K562 (cell line): ENCODE results near the gene MBOAT1. TPM values are rescaled to one million over a fixed set of nuclear protein-coding genes. Genes with fewer than 3 reads are reported as not detected.
A peak's percentile ranks its signal among the peaks of the same experiment; 100 is the strongest.

Source experiments
- CLOCK ChIP-seq: fragments of 250-450 bp; sonication (Bioruptor Pico); IDR thresholded peaks from 2 replicates; pipeline ENCODE4 v1.4.0; 2020; ENCODE audit warnings: mild to moderate bottlenecking, moderate library complexity, borderline replicate concordance
- HDAC8 ChIP-seq: fragments of 450-650 bp; IDR thresholded peaks from 2 replicates; pipeline ENCODE4 v1.6.1; 2016; ENCODE audit warnings: mild to moderate bottlenecking, missing genetic modification characterization, moderate library complexity, missing compliant biosample characterization
- HOMEZ ChIP-seq: fragments of 250-450 bp; sonication (Bioruptor Pico); IDR thresholded peaks from 2 replicates; pipeline ENCODE4 v1.4.0; 2020; ENCODE audit warnings: mild to moderate bottlenecking, moderate library complexity
- HSF4 ChIP-seq: fragments of 250-450 bp; sonication (Bioruptor Pico); IDR thresholded peaks from 2 replicates; pipeline ENCODE4 v2.1.2; 2022; ENCODE audit warnings: mild to moderate bottlenecking, moderate library complexity, borderline replicate concordance
- MAFK ChIP-seq: IDR thresholded peaks from 2 replicates; pipeline ENCODE4 v1.6.1; 2011; ENCODE audit warnings: low read length, improper control_type of control experiment
- MEF2D ChIP-seq: conservative IDR thresholded peaks from 2 replicates; pipeline ENCODE4 v1.6.1; 2016; ENCODE audit warnings: low read depth, missing genetic modification characterization, missing compliant biosample characterization
- NONO ChIP-seq, 2 experiments: fragments of 200-400 bp in 1 of 2; fragments of 450-650 bp in 1 of 2; formaldehyde crosslinking in 1 of 2; IDR thresholded peaks; 2 replicates each; pipeline ENCODE4 v1.6.1; 2017; ENCODE audit warnings: low read depth in 2 of 2, mild to moderate bottlenecking in 2 of 2, moderate library complexity in 2 of 2, low read length in 1 of 2
- PRPF4 ChIP-seq: fragments of 200-400 bp; formaldehyde crosslinking; IDR thresholded peaks from one replicate; pipeline ENCODE4 v1.6.1; 2017; ENCODE audit warnings: low read length, low read depth, mild to moderate bottlenecking; ENCODE audit not compliant: insufficient read depth, poor library complexity, severe bottlenecking
- SMAD3 ChIP-seq: fragments of 450-650 bp; formaldehyde crosslinking; conservative IDR thresholded peaks from 2 replicates; pipeline ENCODE4 v1.4.0; 2020; ENCODE audit warnings: mild to moderate bottlenecking
- SMAD4 ChIP-seq: fragments of 250-450 bp; sonication (Bioruptor Pico); conservative IDR thresholded peaks from 2 replicates; pipeline ENCODE4 v1.8.0; 2021; ENCODE audit warnings: inconsistent platforms, mild to moderate bottlenecking, moderate library complexity
- STAG1 ChIP-seq: sonication (generic); formaldehyde crosslinking; IDR thresholded peaks from 2 replicates; pipeline ENCODE4 v1.5.0; 2020; ENCODE audit warnings: missing genetic modification reagents, borderline replicate concordance
- TAL1 ChIP-seq: fragments of 450-650 bp; IDR thresholded peaks from 2 replicates; pipeline ENCODE4 v1.6.1; 2016; ENCODE audit warnings: mild to moderate bottlenecking
- TCFL5 ChIP-seq: fragments of 250-450 bp; sonication (Bioruptor Pico); conservative IDR thresholded peaks from 2 replicates; pipeline ENCODE4 v1.6.1; 2021; ENCODE audit warnings: mild to moderate bottlenecking, moderate library complexity, matching md5 sums
- TOE1 ChIP-seq, 2 experiments: fragments of 450-650 bp in 1 of 2; sonication (generic) in 1 of 2; formaldehyde crosslinking in 1 of 2; IDR thresholded peaks; 2 replicates each; pipeline versions ENCODE4 v1.7.1 to v1.8.0; 2016 to 2022; ENCODE audit warnings: borderline replicate concordance in 2 of 2, mild to moderate bottlenecking in 2 of 2, antibody characterized with exemption in 1 of 2, inconsistent platforms in 1 of 2, low read depth in 1 of 2, missing genetic modification reagents in 1 of 2, moderate library complexity in 1 of 2
- ZBTB12 ChIP-seq: fragments of 250-450 bp; sonication (Bioruptor Pico); IDR thresholded peaks from 2 replicates; pipeline ENCODE4 v1.4.0; 2020
- ZBTB17 ChIP-seq: fragments of 450-650 bp; formaldehyde crosslinking; IDR thresholded peaks from 2 replicates; pipeline ENCODE4 v1.4.0; 2020; ENCODE audit warnings: mild to moderate bottlenecking
- ZNF609 ChIP-seq: sonication (generic); formaldehyde crosslinking; IDR thresholded peaks from 2 replicates; pipeline ENCODE4 v1.8.1; 2023; ENCODE audit warnings: missing genetic modification reagents, mild to moderate bottlenecking, borderline replicate concordance
- polyA plus RNA-seq, 8 experiments: library from polyadenylated mRNA; depleted of rRNA in 4 of 8; stranded (reverse) in 5 of 8; unstranded in 3 of 8; fragments of >200 nt; fragmentation: Nextera tagmentation in 2 of 8; fragmentation: Illumina TruSeq in 1 of 8; extraction: Ambion mirVana in 2 of 8; extraction: Trizol in 1 of 8; gene quantifications; 2 replicates each; pipeline versions ENCODE4 v1.2.1 to v1.2.3, GENCODE V29; 2011 to 2014; ENCODE audit warnings: inconsistent platforms in 1 of 8, missing spikeins in 1 of 8
- total RNA-seq, 7 experiments: library from RNA; depleted of rRNA in 6 of 7; stranded (reverse); fragments of >200 nt in 6 of 7; fragmentation: Illumina TruSeq in 2 of 7; extraction: Trizol in 2 of 7; gene quantifications; 2 replicates each; pipeline versions ENCODE4 v1.2.1 to v1.2.3, GENCODE V29; 2011 to 2021; ENCODE audit warnings: low replicate concordance in 1 of 7

Gene MBOAT1
- total and polyA plus RNA-seq, 9 of the 15 experiments (the other 6 are each of a cell fraction or from before 2014, with no cell fraction given): 0.13 to 16.5 (median 10.3) TPM

GRCh38 chr6:20188630-20189075 lies 23.6 kb downstream of the MBOAT1 start (continued):
- 0 out of 2 replicates have a peak, but pooled peaks have one; percentile 7 for TF ChIP-seq ZBTB12 (CRISPR knock-in tag)
- TF ChIP-seq TAL1: peak; percentile 13; the same call in 1 of the 2 replicates
- no peak for TF ChIP-seq ZNF609
- TF ChIP-seq NONO (IDR thresholded peaks at IDR 0.05; ENCODE audit: low read depth in 2 of 2, low read length in 1 of 2): no peak
- TF ChIP-seq CLOCK (CRISPR knock-in tag): peak; percentile 65; the same call in 1 of the 2 replicates
- TF ChIP-seq MEF2D: peak; percentile 82
- no peak for TF ChIP-seq MAFK
- TF ChIP-seq STAG1 (CRISPR knock-in tag): no peak
- TF ChIP-seq TCFL5: peak; percentile 87
- no peak for TF ChIP-seq PRPF4
- TF ChIP-seq ZBTB17 (CRISPR knock-in tag): peak; percentile 85
- TF ChIP-seq HDAC8: peak; percentile 70; the same call in 1 of the 2 replicates
- TF ChIP-seq TOE1 (IDR thresholded peaks at IDR 0.05; ENCODE audit: borderline replicate concordance): no peak
- no peak for TF ChIP-seq TOE1 (CRISPR knock-in tag; IDR thresholded peaks at IDR 0.05; ENCODE audit: borderline replicate concordance, low read depth)
- 0 out of 2 replicates have a peak, but pooled peaks have one; percentile 75 for TF ChIP-seq SMAD3 (CRISPR knock-in tag)
- TF ChIP-seq SMAD4: peak; percentile 52; the same call in 1 of the 2 replicates
- TF ChIP-seq HOMEZ: no peak
- peak; percentile 91; the same call in 1 of the 2 replicates for TF ChIP-seq HSF4 (CRISPR knock-in tag)
